HG03280 (cell line): ENCODE data around the gene PRKAR2B.
A peak's percentile ranks its signal among the peaks of the same experiment; 100 is the strongest.

ENCODE experiments used
- ATAC-seq: cut with Tn5 transposase; IDR thresholded peaks from one replicate; pipeline ENCODE4 v1.9.1; 2021; ENCODE audit warnings: mild to moderate bottlenecking, moderate library complexity; ENCODE audit not compliant: unreplicated experiment

PRKAR2B gene

GRCh38 chr7:107173191-107173590 is 128.7 kb downstream of the PRKAR2B start:
- no peak for ATAC-seq

GRCh38 chr7:107173691-107174406 is 129.3 kb downstream of the PRKAR2B start:
- peak; percentile 43 for ATAC-seq

GRCh38 chr7:107179326-107180164 is 135.0 kb downstream of the PRKAR2B start:
- no peak for ATAC-seq

GRCh38 chr7:107180378-107180777 is 135.9 kb downstream of the PRKAR2B start:
- no peak for ATAC-seq

- ATAC-seq, result no peak
Measured at GRCh38 chr7:107181172-107181571, 136.7 kb downstream of the PRKAR2B start.

GRCh38 chr7:107185716-107186115 is 141.2 kb downstream of the PRKAR2B start:
- no peak for ATAC-seq

- ATAC-seq, result no peak
Measured at GRCh38 chr7:107186240-107186639, 141.7 kb downstream of the PRKAR2B start.

- no peak for ATAC-seq
Measured at GRCh38 chr7:107187774-107188173, 143.3 kb downstream of the PRKAR2B start.

- no peak for ATAC-seq
Measured at GRCh38 chr7:107190090-107190489, 145.6 kb downstream of the PRKAR2B start.

GRCh38 chr7:107194052-107194451 is 149.5 kb downstream of the PRKAR2B start:
- ATAC-seq, result no peak

- ATAC-seq, result no peak
Measured at GRCh38 chr7:107196834-107197610, 152.5 kb downstream of the PRKAR2B start.

GRCh38 chr7:107201795-107202450 is 157.4 kb downstream of the PRKAR2B start:
- ATAC-seq, result no peak

- no peak for ATAC-seq
Measured at GRCh38 chr7:107203607-107204006, 159.1 kb downstream of the PRKAR2B start.

GRCh38 chr7:107206136-107206535 is 161.6 kb downstream of the PRKAR2B start:
- no peak for ATAC-seq

- ATAC-seq, result no peak
Measured at GRCh38 chr7:107206706-107207105, 162.2 kb downstream of the PRKAR2B start.

- ATAC-seq, result no peak
Measured at GRCh38 chr7:107207459-107207858, 163.0 kb downstream of the PRKAR2B start.

- no peak for ATAC-seq
Measured at GRCh38 chr7:107208024-107208521, 163.6 kb downstream of the PRKAR2B start.

- no peak for ATAC-seq
Measured at GRCh38 chr7:107208563-107208962, 164.1 kb downstream of the PRKAR2B start.

- no peak for ATAC-seq
Measured at GRCh38 chr7:107209565-107209964, 165.1 kb downstream of the PRKAR2B start.

GRCh38 chr7:107210400-107210799 is 165.9 kb downstream of the PRKAR2B start:
- no peak for ATAC-seq
